Stimulated activated CD4-positive, alpha-beta T cell treated with anti-CD3 and anti-CD28 coated beads, Interleukin-2, amount 100 ng/mL, for 4 hours (primary cell): Measurements from ENCODE around the gene OSBP2.

Experiments
- DNase-seq: peaks from one replicate; pipeline ENCODE4 v3.0.0-alpha.2; 2020; ENCODE audit warnings: low read depth

The OSBP2 gene

GRCh38 chr22:30868663-30869385 is 174.2 kb downstream of the OSBP2 start:
- DNase-seq, result no peak

GRCh38 chr22:30869667-30870395 is 175.2 kb downstream of the OSBP2 start:
- no peak for DNase-seq

GRCh38 chr22:30870451-30871345 is 176.0 kb downstream of the OSBP2 start:
- no peak for DNase-seq

GRCh38 chr22:30871391-30872284 is 177.0 kb downstream of the OSBP2 start:
- DNase-seq, result no peak

GRCh38 chr22:30872285-30873041 is 177.8 kb downstream of the OSBP2 start:
- no peak for DNase-seq

- no peak for DNase-seq
These were observed 178.5 kb downstream of the OSBP2 start for GRCh38 chr22:30873086-30873650.

GRCh38 chr22:30873661-30874060 is 179.0 kb downstream of the OSBP2 start:
- DNase-seq, result no peak

- no peak for DNase-seq
These were observed 180.0 kb downstream of the OSBP2 start for GRCh38 chr22:30874431-30875370.

- DNase-seq, result no peak
These were observed 181.0 kb downstream of the OSBP2 start for GRCh38 chr22:30875481-30876215.

GRCh38 chr22:30876221-30876751 is 181.6 kb downstream of the OSBP2 start:
- DNase-seq, result no peak

GRCh38 chr22:30876915-30877553 is 182.4 kb downstream of the OSBP2 start:
- DNase-seq, result no peak

GRCh38 chr22:30877662-30878515 is 183.2 kb downstream of the OSBP2 start:
- DNase-seq, result no peak

- DNase-seq, result no peak
These were observed 184.1 kb downstream of the OSBP2 start for GRCh38 chr22:30878516-30879414.

GRCh38 chr22:30879415-30879797 is 184.7 kb downstream of the OSBP2 start:
- no peak for DNase-seq

- no peak for DNase-seq
These were observed 185.5 kb downstream of the OSBP2 start for GRCh38 chr22:30880181-30880601.

- DNase-seq, result no peak
These were observed 186.2 kb downstream of the OSBP2 start for GRCh38 chr22:30880847-30881246.
